NCI-H146 treated with DMSO at 0.1 percent for 48 hours (cell line): Measurements from ENCODE around the gene PEAK3.

Experiments
- DNase-seq: peaks from one replicate; lab custom pipeline; 2025; ENCODE audit not compliant: unreplicated experiment; lab: John Stamatoyannopoulos, UW

PEAK3 gene

GRCh38 chr19:2251106-2252054, 30.6 kb downstream of the PEAK3 start:
- DNase-seq: no peak

GRCh38 chr19:2250766-2251105, 31.2 kb downstream of the PEAK3 start:
- no peak for DNase-seq

- no peak for DNase-seq
Measured at GRCh38 chr19:2249880-2250765, 31.9 kb downstream of the PEAK3 start.

GRCh38 chr19:2249010-2249866, 32.7 kb downstream of the PEAK3 start, which contains the start of gene AMH:
Gene AMH, plus strand, starts transcription at chr19:2249323. Its CDS starts 10 bp downstream, at chr19:2249333.
- no peak for DNase-seq

- no peak for DNase-seq
Measured at GRCh38 chr19:2248136-2249009, 33.6 kb downstream of the PEAK3 start.

GRCh38 chr19:2247433-2248101, 34.4 kb downstream of the PEAK3 start:
- DNase-seq: no peak

GRCh38 chr19:2246801-2247361, 35.1 kb downstream of the PEAK3 start:
- no peak for DNase-seq

- no peak for DNase-seq
Measured at GRCh38 chr19:2246014-2246620, 35.9 kb downstream of the PEAK3 start.

GRCh38 chr19:2245273-2245672, 36.7 kb downstream of the PEAK3 start:
- DNase-seq: no peak

- no peak for DNase-seq
Measured at GRCh38 chr19:2244486-2244885, 37.5 kb downstream of the PEAK3 start.

GRCh38 chr19:2244125-2244411, 37.9 kb downstream of the PEAK3 start:
- DNase-seq: no peak

- no peak for DNase-seq
Measured at GRCh38 chr19:2243274-2244124, 38.5 kb downstream of the PEAK3 start.

- no peak for DNase-seq
Measured at GRCh38 chr19:2242816-2243215, 39.2 kb downstream of the PEAK3 start.

GRCh38 chr19:2242092-2242537, 39.9 kb downstream of the PEAK3 start:
- no peak for DNase-seq

- no peak for DNase-seq
Measured at GRCh38 chr19:2240881-2241760, 40.9 kb downstream of the PEAK3 start.

- no peak for DNase-seq
Measured at GRCh38 chr19:2239771-2240770, 41.9 kb downstream of the PEAK3 start.
